GM12878 (cell line): ENCODE measurements around the gene NSMCE3. TPM values are rescaled to one million over a fixed set of nuclear protein-coding genes. Genes with fewer than 3 reads are reported as not detected.

Experiments
- BCLAF1 ChIP-seq: fragments of 450-650 bp; IDR thresholded peaks from 2 replicates; pipeline ENCODE4 v1.6.1; 2017; ENCODE audit warnings: antibody characterized with exemption, mild to moderate bottlenecking, moderate library complexity
- CBX3 ChIP-seq: fragments of 200-600 bp; sonication (generic); IDR thresholded peaks from 2 replicates; pipeline ENCODE4 v1.6.1; 2016; ENCODE audit warnings: low read depth, borderline replicate concordance
- KLF5 ChIP-seq: fragments of 450-650 bp; IDR thresholded peaks from 2 replicates; pipeline ENCODE4 v1.6.1; 2014; ENCODE audit warnings: mild to moderate bottlenecking; ENCODE audit not compliant: partially characterized antibody
- NFXL1 ChIP-seq: fragments of 450-650 bp; IDR thresholded peaks from 2 replicates; pipeline ENCODE4 v1.6.1; 2017; ENCODE audit warnings: antibody characterized with exemption, mild to moderate bottlenecking, borderline replicate concordance
- NR2F1 ChIP-seq: fragments of 450-650 bp; conservative IDR thresholded peaks from 2 replicates; pipeline ENCODE4 v1.6.1; 2017; ENCODE audit warnings: mild to moderate bottlenecking
- PAX5 ChIP-seq: IDR thresholded peaks from 2 replicates; pipeline ENCODE4 v1.6.1; 2011; ENCODE audit warnings: low read depth, low read length, borderline replicate concordance
- RCOR1 ChIP-seq: conservative IDR thresholded peaks from 2 replicates; pipeline ENCODE4 v1.6.1; 2012; ENCODE audit warnings: low read depth, low read length, improper control_type of control experiment
- TCF12 ChIP-seq: IDR thresholded peaks from 2 replicates; pipeline ENCODE4 v1.6.1; 2011; ENCODE audit warnings: low read depth, mild to moderate bottlenecking, low read length
- polyA plus RNA-seq, 11 experiments: library from polyadenylated mRNA; depleted of rRNA in 4 of 11; unstranded in 6 of 11; stranded (reverse) in 5 of 11; fragments of >200 nt; fragmentation: Nextera tagmentation in 4 of 11; fragmentation: Illumina TruSeq in 1 of 11; extraction: Ambion mirVana in 4 of 11; extraction: Trizol in 1 of 11; gene quantifications; 1 replicate in 1 of 11; 2 replicates in 10 of 11; pipeline versions ENCODE4 v1.2.1 to v1.2.3, GENCODE V29; 2011 to 2016; ENCODE audit warnings: inconsistent platforms in 2 of 11, missing spikeins in 2 of 11, low read depth in 1 of 11
- total RNA-seq, 4 experiments: library from RNA; depleted of rRNA in 3 of 4; stranded (reverse); fragments of >200 nt in 3 of 4; fragmentation: Illumina TruSeq in 1 of 4; extraction: Trizol in 1 of 4; gene quantifications; 2 replicates each; pipeline versions ENCODE4 v1.2.1 to v1.2.3, GENCODE V29; 2013 to 2021
- TF ChIP-seq, protein P1 (sequence below): fragments of 150-350 bp; IDR thresholded peaks from 2 replicates; pipeline ENCODE4 v1.6.1; 2016; ENCODE audit warnings: low read depth, low read length
- TF ChIP-seq, protein P2 (sequence below): fragments of 450-650 bp; IDR thresholded peaks from 2 replicates; pipeline ENCODE4 v1.6.1; 2017; ENCODE audit warnings: mild to moderate bottlenecking
- TF ChIP-seq, protein P3 (sequence below): fragments of 150-350 bp; IDR thresholded peaks from 2 replicates; pipeline ENCODE4 v1.6.1; 2014; ENCODE audit warnings: mild to moderate bottlenecking, low read depth, low read length
- TF ChIP-seq, protein P4 (sequence below): IDR thresholded peaks from 2 replicates; pipeline ENCODE4 v1.6.1; 2012; ENCODE audit warnings: low read depth, low read length, improper control_type of control experiment

Gene NSMCE3
- total and polyA plus RNA-seq, 10 of the 15 experiments (the other 5 are each of a cell fraction or from before 2014, with no cell fraction given), result 3.7 to 30.0 (median 19.2) TPM

- TF ChIP-seq, protein P1, sequence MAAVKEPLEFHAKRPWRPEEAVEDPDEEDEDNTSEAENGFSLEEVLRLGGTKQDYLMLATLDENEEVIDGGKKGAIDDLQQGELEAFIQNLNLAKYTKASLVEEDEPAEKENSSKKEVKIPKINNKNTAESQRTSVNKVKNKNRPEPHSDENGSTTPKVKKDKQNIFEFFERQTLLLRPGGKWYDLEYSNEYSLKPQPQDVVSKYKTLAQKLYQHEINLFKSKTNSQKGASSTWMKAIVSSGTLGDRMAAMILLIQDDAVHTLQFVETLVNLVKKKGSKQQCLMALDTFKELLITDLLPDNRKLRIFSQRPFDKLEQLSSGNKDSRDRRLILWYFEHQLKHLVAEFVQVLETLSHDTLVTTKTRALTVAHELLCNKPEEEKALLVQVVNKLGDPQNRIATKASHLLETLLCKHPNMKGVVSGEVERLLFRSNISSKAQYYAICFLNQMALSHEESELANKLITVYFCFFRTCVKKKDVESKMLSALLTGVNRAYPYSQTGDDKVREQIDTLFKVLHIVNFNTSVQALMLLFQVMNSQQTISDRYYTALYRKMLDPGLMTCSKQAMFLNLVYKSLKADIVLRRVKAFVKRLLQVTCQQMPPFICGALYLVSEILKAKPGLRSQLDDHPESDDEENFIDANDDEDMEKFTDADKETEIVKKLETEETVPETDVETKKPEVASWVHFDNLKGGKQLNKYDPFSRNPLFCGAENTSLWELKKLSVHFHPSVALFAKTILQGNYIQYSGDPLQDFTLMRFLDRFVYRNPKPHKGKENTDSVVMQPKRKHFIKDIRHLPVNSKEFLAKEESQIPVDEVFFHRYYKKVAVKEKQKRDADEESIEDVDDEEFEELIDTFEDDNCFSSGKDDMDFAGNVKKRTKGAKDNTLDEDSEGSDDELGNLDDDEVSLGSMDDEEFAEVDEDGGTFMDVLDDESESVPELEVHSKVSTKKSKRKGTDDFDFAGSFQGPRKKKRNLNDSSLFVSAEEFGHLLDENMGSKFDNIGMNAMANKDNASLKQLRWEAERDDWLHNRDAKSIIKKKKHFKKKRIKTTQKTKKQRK, result no peak
- TF ChIP-seq BCLAF1, result no peak
- no peak for TF ChIP-seq RCOR1
- no peak for TF ChIP-seq NFXL1
- TF ChIP-seq, protein P2, sequence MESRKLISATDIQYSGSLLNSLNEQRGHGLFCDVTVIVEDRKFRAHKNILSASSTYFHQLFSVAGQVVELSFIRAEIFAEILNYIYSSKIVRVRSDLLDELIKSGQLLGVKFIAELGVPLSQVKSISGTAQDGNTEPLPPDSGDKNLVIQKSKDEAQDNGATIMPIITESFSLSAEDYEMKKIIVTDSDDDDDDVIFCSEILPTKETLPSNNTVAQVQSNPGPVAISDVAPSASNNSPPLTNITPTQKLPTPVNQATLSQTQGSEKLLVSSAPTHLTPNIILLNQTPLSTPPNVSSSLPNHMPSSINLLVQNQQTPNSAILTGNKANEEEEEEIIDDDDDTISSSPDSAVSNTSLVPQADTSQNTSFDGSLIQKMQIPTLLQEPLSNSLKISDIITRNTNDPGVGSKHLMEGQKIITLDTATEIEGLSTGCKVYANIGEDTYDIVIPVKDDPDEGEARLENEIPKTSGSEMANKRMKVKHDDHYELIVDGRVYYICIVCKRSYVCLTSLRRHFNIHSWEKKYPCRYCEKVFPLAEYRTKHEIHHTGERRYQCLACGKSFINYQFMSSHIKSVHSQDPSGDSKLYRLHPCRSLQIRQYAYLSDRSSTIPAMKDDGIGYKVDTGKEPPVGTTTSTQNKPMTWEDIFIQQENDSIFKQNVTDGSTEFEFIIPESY, result no peak
- TF ChIP-seq, protein P3, sequence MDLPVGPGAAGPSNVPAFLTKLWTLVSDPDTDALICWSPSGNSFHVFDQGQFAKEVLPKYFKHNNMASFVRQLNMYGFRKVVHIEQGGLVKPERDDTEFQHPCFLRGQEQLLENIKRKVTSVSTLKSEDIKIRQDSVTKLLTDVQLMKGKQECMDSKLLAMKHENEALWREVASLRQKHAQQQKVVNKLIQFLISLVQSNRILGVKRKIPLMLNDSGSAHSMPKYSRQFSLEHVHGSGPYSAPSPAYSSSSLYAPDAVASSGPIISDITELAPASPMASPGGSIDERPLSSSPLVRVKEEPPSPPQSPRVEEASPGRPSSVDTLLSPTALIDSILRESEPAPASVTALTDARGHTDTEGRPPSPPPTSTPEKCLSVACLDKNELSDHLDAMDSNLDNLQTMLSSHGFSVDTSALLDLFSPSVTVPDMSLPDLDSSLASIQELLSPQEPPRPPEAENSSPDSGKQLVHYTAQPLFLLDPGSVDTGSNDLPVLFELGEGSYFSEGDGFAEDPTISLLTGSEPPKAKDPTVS, result no peak
- TF ChIP-seq KLF5, result no peak
- no peak for TF ChIP-seq CBX3
- no peak for TF ChIP-seq PAX5
- no peak for TF ChIP-seq NR2F1
- no peak for TF ChIP-seq TCF12
- TF ChIP-seq, protein P4, sequence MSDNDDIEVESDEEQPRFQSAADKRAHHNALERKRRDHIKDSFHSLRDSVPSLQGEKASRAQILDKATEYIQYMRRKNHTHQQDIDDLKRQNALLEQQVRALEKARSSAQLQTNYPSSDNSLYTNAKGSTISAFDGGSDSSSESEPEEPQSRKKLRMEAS, result no peak
- TF ChIP-seq, all 136 proteins: peak for 0
These were observed 30.2 kb upstream of the NSMCE3 start (continued) for GRCh38 chr15:29299784-29300183.
